ENCODE data around the gene SMIM8. TPM values are rescaled to one million over a fixed set of nuclear protein-coding genes. Genes with fewer than 3 reads are reported as not detected.

Gene SMIM8
- polyA plus RNA-seq, 4 donors: 20.8 to 24.3 (median 21.6) TPM

DNA sequence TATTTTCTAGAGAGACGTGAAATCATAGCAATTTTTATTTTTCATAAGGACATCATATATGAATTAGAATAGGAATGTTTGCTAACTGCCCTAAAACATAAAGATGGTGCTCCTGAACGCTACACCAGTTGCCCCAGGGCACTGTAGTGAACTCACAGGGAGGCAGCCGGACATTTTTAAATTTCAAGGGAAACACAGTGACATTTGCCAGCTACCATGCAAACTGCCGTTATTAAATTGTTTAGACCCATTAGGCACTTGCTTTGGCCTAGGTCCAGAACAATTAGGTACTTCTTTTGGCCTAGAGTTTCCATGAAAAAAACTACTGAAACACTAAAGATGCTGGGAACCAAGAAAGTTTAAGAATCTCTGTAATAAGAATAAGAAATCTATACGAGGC is 60.5 kb downstream of the SMIM8 start:
- no peak for DNase-seq (ENCODE audit: low read depth in 4 of 4, low spot score in 3 of 4)

DNA sequence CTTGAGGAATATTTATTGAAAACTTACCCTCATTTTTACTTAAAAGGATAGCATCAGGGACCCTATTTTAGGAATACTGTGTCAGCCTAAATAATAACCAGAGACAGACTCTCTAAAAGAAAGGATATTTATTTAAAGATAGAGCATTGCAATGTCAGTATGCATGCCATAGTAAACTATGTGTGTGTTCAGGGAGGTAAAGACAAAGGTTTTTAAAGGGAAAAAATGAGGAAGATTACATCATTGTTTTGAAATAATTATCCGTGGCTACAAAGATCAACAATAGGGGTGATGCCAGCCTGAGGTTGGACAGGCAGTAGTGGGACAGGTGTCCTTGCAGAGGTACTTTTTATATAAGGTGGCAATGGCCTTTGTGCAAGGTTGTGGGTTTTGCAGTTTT is 61.6 kb downstream of the SMIM8 start:
- no peak for DNase-seq (ENCODE audit: low read depth in 4 of 4, low spot score in 3 of 4)

DNA sequence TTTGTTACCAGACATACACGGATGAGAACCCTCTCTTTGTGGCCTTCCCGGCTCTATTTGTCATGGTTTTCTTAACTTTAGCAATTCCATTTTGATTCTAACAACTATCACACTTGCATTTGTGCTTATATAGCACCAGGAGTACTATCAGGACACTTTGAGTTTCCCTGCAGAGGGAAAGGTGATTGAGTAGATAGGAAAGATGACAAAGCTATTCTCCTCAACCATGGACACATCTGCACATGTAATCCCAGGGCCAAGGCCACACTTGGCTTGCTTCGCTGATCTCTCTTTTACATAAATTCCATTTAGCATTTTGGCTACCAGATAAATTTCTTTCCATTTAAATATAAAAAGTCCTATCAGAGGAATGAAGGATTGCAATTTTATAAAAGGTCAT is 62.1 kb downstream of the SMIM8 start:
- DNase-seq (ENCODE audit: low read depth in 4 of 4, low spot score in 3 of 4): no peak

DNA sequence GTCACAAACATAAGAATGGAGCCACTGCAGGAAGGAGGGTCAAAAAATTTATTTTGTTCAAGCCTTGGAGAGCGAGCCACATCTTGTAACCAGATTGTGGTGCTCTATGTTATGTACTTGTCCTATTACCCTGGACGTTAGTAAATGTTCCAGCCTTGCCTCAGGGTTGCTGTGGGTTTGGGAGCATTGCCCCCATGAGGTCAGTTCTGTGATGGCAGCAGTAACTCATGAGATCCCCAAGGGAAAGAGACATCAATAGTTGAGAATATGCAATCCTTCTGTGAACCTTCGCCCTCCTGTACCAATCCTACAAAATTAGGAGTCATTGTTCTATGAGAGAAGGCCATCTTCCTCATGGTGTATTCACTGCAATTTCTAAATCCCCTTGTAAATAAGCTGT is 68.9 kb downstream of the SMIM8 start:
- no peak for DNase-seq (ENCODE audit: low read depth in 4 of 4, low spot score in 3 of 4)

Other genes with a start within 250 kb of the SMIM8 start
- 1 to 10 TPM in 1 of 4 donors, under 1 TPM in 2, not detected in 1; 0.37 to 2.6 (median 0.56) TPM for gene CGA, start 227.5 kb upstream of the SMIM8 start, polyA plus RNA-seq (ENCODE audit: insufficient read length in 4 of 4)
- gene ZNF292, start 167.0 kb upstream of the SMIM8 start, polyA plus RNA-seq (ENCODE audit: insufficient read length in 4 of 4): 10 to 100 TPM; 39.3 to 46.8 (median 41.6) TPM
- under 1 TPM in 2 of 4 donors, not detected in 2; 0.17 to 0.32 TPM for gene GJB7, start 6.7 kb downstream of the SMIM8 start, polyA plus RNA-seq (ENCODE audit: insufficient read length in 4 of 4)
- 1 to 10 TPM; 2.8 to 4.7 (median 3.8) TPM for gene C6orf163, start 22.2 kb downstream of the SMIM8 start, polyA plus RNA-seq (ENCODE audit: insufficient read length in 4 of 4)
- 1 to 10 TPM in 3 of 4 donors, under 1 TPM in 1; 0.37 to 3.7 (median 3.1) TPM for gene CFAP206, start 85.4 kb downstream of the SMIM8 start, polyA plus RNA-seq (ENCODE audit: insufficient read length in 4 of 4)
- gene SLC35A1, start 150.4 kb downstream of the SMIM8 start, polyA plus RNA-seq (ENCODE audit: insufficient read length in 4 of 4): 10 to 100 TPM; 37.4 to 51.4 (median 42.4) TPM

Data from left renal pelvis (tissue), 4 donors.